ENCODE measurements around the gene SLC35E3.
"Not testable (repeated sequence)": the region's sequence is repeated elsewhere in the genome, so short reads cannot be mapped to it uniquely, and the experiment has no call there.

Gene SLC35E3

GRCh38 chr12:68819481-68819880 lies 73.5 kb downstream of the SLC35E3 start:
- H3K4ac ChIP-seq (ENCODE audit: low read depth, low read length); H3K36me3 ChIP-seq (ENCODE audit: control insufficient read depth, insufficient read depth, low read length); H2BK120ac ChIP-seq (ENCODE audit: low read depth, low read length); H3K4me3 ChIP-seq (ENCODE audit: low read length); H3K79me2 ChIP-seq (ENCODE audit: control insufficient read depth, insufficient read depth, low read length); H3K4me1 ChIP-seq (ENCODE audit: control insufficient read depth, low read depth, low read length); H2BK15ac ChIP-seq (replicated peaks; ENCODE audit: low read depth); H3K27ac ChIP-seq (ENCODE audit: low read depth, low read length); H4K8ac ChIP-seq (ENCODE audit: low read depth, low read length); H3K27me3 ChIP-seq (ENCODE audit: insufficient read depth, low read length, poor library complexity); H3K18ac ChIP-seq (ENCODE audit: low read length); H3K79me1 ChIP-seq (ENCODE audit: low read length); H2BK5ac ChIP-seq (ENCODE audit: low read length); H3K4me2 ChIP-seq (ENCODE audit: low read length); H4K5ac ChIP-seq (ENCODE audit: low read length); H3K9ac ChIP-seq (ENCODE audit: low read length); H3K56ac ChIP-seq (ENCODE audit: low read length); DNase-seq; H2AK5ac ChIP-seq (ENCODE audit: low read length); H3K23ac ChIP-seq (ENCODE audit: low read length): not testable (repeated sequence)
- no CpG with 5 or more reads among the region's 13 CpGs for WGBS (ENCODE audit: extremely low coverage, insufficient coverage, low lambda C conversion rate)

- no peak overlapping the region for H2BK120ac ChIP-seq (ENCODE audit: low read depth, low read length)
- H4K8ac ChIP-seq (ENCODE audit: low read depth, low read length) = no peak overlapping the region
- H2BK5ac ChIP-seq (ENCODE audit: low read length) = no peak overlapping the region
- H3K4me1 ChIP-seq (ENCODE audit: control insufficient read depth, low read depth, low read length) = no peaks in the 10 kb centered on the region
- no peak overlapping the region for H3K4me3 ChIP-seq (ENCODE audit: low read length)
- no peak overlapping the region for H3K4me2 ChIP-seq (ENCODE audit: low read length)
- peaks cover 7% of the 10 kb centered on the region for H3K36me3 ChIP-seq (ENCODE audit: control insufficient read depth, insufficient read depth, low read length)
- DNase-seq = peak; percentile 39
- H3K79me1 ChIP-seq (ENCODE audit: low read length) = peaks cover 2% of the 10 kb centered on the region
- H2BK15ac ChIP-seq (replicated peaks; ENCODE audit: low read depth) = no peak overlapping the region
- no peak overlapping the region for H3K23ac ChIP-seq (ENCODE audit: low read length)
- H3K27ac ChIP-seq (ENCODE audit: low read depth, low read length) = no peak overlapping the region
- H3K56ac ChIP-seq (ENCODE audit: low read length) = no peak overlapping the region
- H4K5ac ChIP-seq (ENCODE audit: low read length) = no peak overlapping the region
- no peaks in the 10 kb centered on the region for H3K27me3 ChIP-seq (ENCODE audit: insufficient read depth, low read length, poor library complexity)
- no peak overlapping the region for H3K9ac ChIP-seq (ENCODE audit: low read length)
- no peak overlapping the region for H2AK5ac ChIP-seq (ENCODE audit: low read length)
- WGBS (ENCODE audit: extremely low coverage, insufficient coverage, low lambda C conversion rate) = no CpG with 5 or more reads among the region's 6 CpGs
- no peak overlapping the region for H3K18ac ChIP-seq (ENCODE audit: low read length)
- peaks cover 2% of the 10 kb centered on the region for H3K79me2 ChIP-seq (ENCODE audit: control insufficient read depth, insufficient read depth, low read length)
- no peak overlapping the region for H3K4ac ChIP-seq (ENCODE audit: low read depth, low read length)
These were observed 75.6 kb downstream of the SLC35E3 start for GRCh38 chr12:68821357-68822188.

GRCh38 chr12:68823696-68824095 lies 77.7 kb downstream of the SLC35E3 start:
- H2BK120ac ChIP-seq (ENCODE audit: low read depth, low read length) = no peak overlapping the region
- H3K4me3 ChIP-seq (ENCODE audit: low read length) = no peak overlapping the region
- no peak overlapping the region for H3K4me2 ChIP-seq (ENCODE audit: low read length)
- H3K23ac ChIP-seq (ENCODE audit: low read length) = no peak overlapping the region
- no peak overlapping the region for H4K8ac ChIP-seq (ENCODE audit: low read depth, low read length)
- H3K4me1 ChIP-seq (ENCODE audit: control insufficient read depth, low read depth, low read length) = no peaks in the 10 kb centered on the region
- peaks cover 2% of the 10 kb centered on the region for H3K79me2 ChIP-seq (ENCODE audit: control insufficient read depth, insufficient read depth, low read length)
- H2BK5ac ChIP-seq (ENCODE audit: low read length) = no peak overlapping the region
- H3K9ac ChIP-seq (ENCODE audit: low read length) = no peak overlapping the region
- no CpG with 5 or more reads among the region's 3 CpGs for WGBS (ENCODE audit: extremely low coverage, insufficient coverage, low lambda C conversion rate)
- H4K5ac ChIP-seq (ENCODE audit: low read length) = no peak overlapping the region
- peaks cover 2% of the 10 kb centered on the region for H3K79me1 ChIP-seq (ENCODE audit: low read length)
- DNase-seq = peak; percentile 42
- no peak overlapping the region for H3K18ac ChIP-seq (ENCODE audit: low read length)
- no peak overlapping the region for H3K4ac ChIP-seq (ENCODE audit: low read depth, low read length)
- H3K27ac ChIP-seq (ENCODE audit: low read depth, low read length) = no peak overlapping the region
- H2BK15ac ChIP-seq (replicated peaks; ENCODE audit: low read depth) = no peak overlapping the region
- H3K27me3 ChIP-seq (ENCODE audit: insufficient read depth, low read length, poor library complexity) = no peaks in the 10 kb centered on the region
- no peak overlapping the region for H2AK5ac ChIP-seq (ENCODE audit: low read length)
- peaks cover 7% of the 10 kb centered on the region for H3K36me3 ChIP-seq (ENCODE audit: control insufficient read depth, insufficient read depth, low read length)
- no peak overlapping the region for H3K56ac ChIP-seq (ENCODE audit: low read length)

- Histone ChIP-seq H2BK120ac (ENCODE audit: low read depth, low read length) (no peak overlapping the region), H3K79me1 (ENCODE audit: low read length) (peaks cover 2% of the 10 kb centered on the region), H2AK5ac (ENCODE audit: low read length) (no peak overlapping the region), H3K56ac (ENCODE audit: low read length) (no peak overlapping the region), H3K27ac (ENCODE audit: low read depth, low read length) (no peak overlapping the region), H3K79me2 (ENCODE audit: control insufficient read depth, insufficient read depth, low read length) (peaks cover 2% of the 10 kb centered on the region), H3K27me3 (ENCODE audit: insufficient read depth, low read length, poor library complexity) (no peaks in the 10 kb centered on the region), H3K4me3 (ENCODE audit: low read length) (no peak overlapping the region), H3K36me3 (ENCODE audit: control insufficient read depth, insufficient read depth, low read length) (peaks cover 7% of the 10 kb centered on the region), H3K4me2 (ENCODE audit: low read length) (no peak overlapping the region), H3K4ac (ENCODE audit: low read depth, low read length) (no peak overlapping the region), H3K4me1 (ENCODE audit: control insufficient read depth, low read depth, low read length) (no peaks in the 10 kb centered on the region), H4K8ac (ENCODE audit: low read depth, low read length) (no peak overlapping the region), H2BK15ac (replicated peaks; ENCODE audit: low read depth) (no peak overlapping the region), H4K5ac (ENCODE audit: low read length) (no peak overlapping the region), H3K9ac (ENCODE audit: low read length) (no peak overlapping the region), H2BK5ac (ENCODE audit: low read length) (no peak overlapping the region), H3K23ac (ENCODE audit: low read length) (no peak overlapping the region), H3K18ac (ENCODE audit: low read length) (no peak overlapping the region)
- DNase-seq = no peak
- no CpG with 5 or more reads among the region's 5 CpGs for WGBS (ENCODE audit: extremely low coverage, insufficient coverage, low lambda C conversion rate)
These were observed 78.2 kb downstream of the SLC35E3 start for GRCh38 chr12:68824131-68824530.

- H3K27ac ChIP-seq (ENCODE audit: low read depth, low read length) = no peak overlapping the region
- H3K23ac ChIP-seq (ENCODE audit: low read length) = no peak overlapping the region
- peaks cover 7% of the 10 kb centered on the region for H3K36me3 ChIP-seq (ENCODE audit: control insufficient read depth, insufficient read depth, low read length)
These were observed 78.7 kb downstream of the SLC35E3 start for GRCh38 chr12:68824597-68825250.

More at GRCh38 chr12:68824597-68825250, 78.7 kb downstream of the SLC35E3 start:
- Histone ChIP-seq H2AK5ac (ENCODE audit: low read length) (no peak overlapping the region), H3K79me2 (ENCODE audit: control insufficient read depth, insufficient read depth, low read length) (peaks cover 2% of the 10 kb centered on the region), H3K56ac (ENCODE audit: low read length) (no peak overlapping the region), H2BK15ac (replicated peaks; ENCODE audit: low read depth) (no peak overlapping the region), H4K8ac (ENCODE audit: low read depth, low read length) (no peak overlapping the region), H3K9ac (ENCODE audit: low read length) (no peak overlapping the region), H3K4me3 (ENCODE audit: low read length) (no peak overlapping the region), H2BK5ac (ENCODE audit: low read length) (no peak overlapping the region), H3K79me1 (ENCODE audit: low read length) (peaks cover 2% of the 10 kb centered on the region), H3K4me1 (ENCODE audit: control insufficient read depth, low read depth, low read length) (no peaks in the 10 kb centered on the region), H3K27me3 (ENCODE audit: insufficient read depth, low read length, poor library complexity) (no peaks in the 10 kb centered on the region), H2BK120ac (ENCODE audit: low read depth, low read length) (no peak overlapping the region), H3K4ac (ENCODE audit: low read depth, low read length) (no peak overlapping the region), H4K5ac (ENCODE audit: low read length) (no peak overlapping the region), H3K4me2 (ENCODE audit: low read length) (no peak overlapping the region), H3K18ac (ENCODE audit: low read length) (no peak overlapping the region)
- no peak for DNase-seq
- no CpG with 5 or more reads among the region's 16 CpGs for WGBS (ENCODE audit: extremely low coverage, insufficient coverage, low lambda C conversion rate)
